Stimulated activated CD8-positive, alpha-beta memory T cell treated with anti-CD3 and anti-CD28 coated beads, Interleukin-4, amount 100 ng/mL, for 4 hours (primary cell): Measurements from ENCODE around the gene OLAH.
"Not testable (repeated sequence)": the region's sequence is repeated elsewhere in the genome, so short reads cannot be mapped to it uniquely, and the experiment has no call there.

Source experiments
- DNase-seq, 2 donors: peaks; one replicate each; pipeline ENCODE4 v3.0.0-alpha.2; 2020; ENCODE audit warnings: low read depth in 2 of 2, low spot score in 1 of 2

Gene OLAH

DNA sequence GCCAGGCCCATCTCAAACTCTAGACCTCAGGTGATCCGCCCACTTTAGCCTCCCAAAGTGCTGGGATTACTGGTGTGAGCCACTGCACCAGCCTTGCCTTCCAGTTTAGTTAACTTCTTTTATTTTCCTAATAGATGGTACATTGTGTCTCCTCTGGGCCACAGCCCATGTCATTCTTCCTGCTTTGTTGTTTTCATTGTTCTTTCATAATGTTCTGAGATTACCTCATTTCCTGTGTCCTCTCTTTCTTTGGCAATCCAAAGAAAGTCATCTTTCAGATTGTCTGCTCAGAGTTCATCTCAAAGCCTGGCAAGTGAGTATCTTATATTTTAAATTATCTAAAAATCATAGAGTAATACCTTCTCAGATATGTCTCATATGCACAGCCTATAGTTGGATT is at the start of gene OLAH:
TSS of gene OLAH (plus strand) at position 270 of the 400 bp plus-strand sequence. CDS start 3,346 bp downstream, outside the sequence.
- no peak for DNase-seq

DNA sequence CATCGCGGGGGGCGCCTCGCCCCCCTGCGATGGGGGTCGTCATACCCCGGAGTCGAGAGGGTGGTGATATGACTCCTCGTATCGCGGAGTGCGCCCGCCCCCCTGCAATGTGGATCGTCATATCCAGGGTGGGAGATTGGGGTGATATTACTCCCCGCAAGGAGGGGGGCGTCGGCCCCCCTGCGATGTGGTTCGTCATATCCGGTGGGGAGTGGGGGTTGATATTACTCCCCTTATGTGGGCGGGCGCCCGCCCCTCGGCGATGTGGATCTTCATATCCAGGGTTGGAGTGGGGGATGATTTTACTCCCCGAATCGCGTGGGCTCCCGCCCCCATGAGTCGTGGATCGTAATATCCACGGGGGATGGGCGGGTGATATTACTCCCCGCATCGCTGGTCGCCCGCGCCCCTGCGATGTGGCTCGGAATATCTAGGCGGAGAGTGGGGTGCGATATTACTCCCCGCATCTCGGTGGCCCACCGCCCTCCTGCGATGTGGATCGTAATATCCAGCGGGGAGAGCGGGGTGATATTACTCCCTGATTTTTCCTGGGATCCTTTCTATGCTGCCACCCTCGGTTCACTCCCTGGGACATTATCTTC is 47.7 kb upstream of the OLAH start:
- no peak for DNase-seq

DNA sequence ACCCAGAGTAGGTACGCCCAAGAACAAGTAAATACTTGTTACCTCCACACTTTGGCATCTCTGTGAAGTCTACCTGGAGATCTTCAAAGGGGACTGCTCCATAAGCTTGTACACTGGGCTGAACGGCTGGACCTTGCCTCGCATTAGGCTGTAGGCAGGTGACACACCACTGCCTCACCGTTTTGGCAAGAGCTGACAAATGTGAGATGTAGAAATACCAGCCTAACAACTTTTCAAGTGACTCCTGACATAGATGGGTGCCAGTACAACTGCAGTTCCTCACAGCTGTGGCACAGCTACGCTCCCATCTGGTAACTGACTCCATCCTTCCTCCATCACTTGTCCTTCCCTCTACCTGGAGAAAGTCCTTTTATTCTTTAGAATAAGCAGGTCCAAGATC is 30.2 kb upstream of the OLAH start:
- DNase-seq, result not testable (repeated sequence)

DNA sequence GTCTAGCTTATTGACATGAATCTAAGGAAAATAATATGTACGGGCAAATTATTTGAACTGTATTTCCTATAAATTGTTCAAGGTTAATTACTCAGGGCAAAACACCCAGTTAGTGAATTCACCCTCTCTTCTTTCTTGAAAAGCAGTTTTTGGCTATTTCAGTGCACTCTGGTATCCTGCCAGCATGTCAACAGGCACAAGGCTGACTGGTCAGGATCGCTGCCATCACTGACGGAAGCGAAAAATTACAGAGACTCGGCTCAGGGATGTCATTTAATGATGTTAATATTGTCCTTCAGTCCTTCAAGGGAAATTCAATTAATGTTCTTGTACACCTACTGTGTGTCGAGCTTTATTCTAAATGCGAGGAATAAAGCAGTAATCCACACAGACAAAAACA is 28.3 kb upstream of the OLAH start:
- DNase-seq, result no peak

DNA sequence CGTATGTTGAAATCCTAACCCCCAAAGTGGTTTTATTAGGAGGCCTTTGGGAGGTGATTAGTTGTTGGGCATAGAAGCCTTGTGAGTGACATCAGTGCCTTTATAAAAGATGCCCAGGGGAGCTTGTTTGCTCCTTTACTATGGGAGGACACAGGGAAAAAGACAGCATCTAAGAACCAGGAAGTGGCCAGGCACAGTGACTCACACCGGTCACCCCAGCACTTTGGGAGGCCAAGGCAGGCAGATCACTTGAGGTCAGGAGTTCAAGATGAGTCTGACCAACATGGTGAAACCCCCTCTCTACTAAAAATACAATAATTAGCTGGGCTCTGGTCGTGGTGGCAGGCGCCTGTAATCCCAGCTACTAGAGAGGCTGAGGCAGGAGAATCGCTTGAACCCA is 22.8 kb upstream of the OLAH start:
- not testable (repeated sequence) for DNase-seq

DNA sequence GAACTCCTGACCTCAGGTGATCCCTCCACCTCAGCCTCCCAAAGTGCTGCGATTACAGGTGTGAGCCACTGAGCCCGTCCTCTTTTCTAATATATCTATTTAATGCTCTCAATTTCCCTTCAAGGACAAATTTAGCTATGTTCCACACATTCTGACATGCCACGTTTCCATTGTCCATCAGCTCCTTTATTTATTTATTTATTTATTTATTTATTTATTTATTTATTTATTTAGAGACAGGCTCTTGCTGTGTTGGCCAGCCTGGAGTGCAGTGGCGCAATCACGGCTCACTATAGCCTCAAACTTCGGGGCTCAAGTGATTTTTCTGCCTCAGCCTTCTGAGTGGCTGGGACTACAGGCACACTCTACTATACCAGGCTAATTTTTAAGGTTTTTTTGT is 20.7 kb upstream of the OLAH start:
- not testable (repeated sequence) for DNase-seq

DNA sequence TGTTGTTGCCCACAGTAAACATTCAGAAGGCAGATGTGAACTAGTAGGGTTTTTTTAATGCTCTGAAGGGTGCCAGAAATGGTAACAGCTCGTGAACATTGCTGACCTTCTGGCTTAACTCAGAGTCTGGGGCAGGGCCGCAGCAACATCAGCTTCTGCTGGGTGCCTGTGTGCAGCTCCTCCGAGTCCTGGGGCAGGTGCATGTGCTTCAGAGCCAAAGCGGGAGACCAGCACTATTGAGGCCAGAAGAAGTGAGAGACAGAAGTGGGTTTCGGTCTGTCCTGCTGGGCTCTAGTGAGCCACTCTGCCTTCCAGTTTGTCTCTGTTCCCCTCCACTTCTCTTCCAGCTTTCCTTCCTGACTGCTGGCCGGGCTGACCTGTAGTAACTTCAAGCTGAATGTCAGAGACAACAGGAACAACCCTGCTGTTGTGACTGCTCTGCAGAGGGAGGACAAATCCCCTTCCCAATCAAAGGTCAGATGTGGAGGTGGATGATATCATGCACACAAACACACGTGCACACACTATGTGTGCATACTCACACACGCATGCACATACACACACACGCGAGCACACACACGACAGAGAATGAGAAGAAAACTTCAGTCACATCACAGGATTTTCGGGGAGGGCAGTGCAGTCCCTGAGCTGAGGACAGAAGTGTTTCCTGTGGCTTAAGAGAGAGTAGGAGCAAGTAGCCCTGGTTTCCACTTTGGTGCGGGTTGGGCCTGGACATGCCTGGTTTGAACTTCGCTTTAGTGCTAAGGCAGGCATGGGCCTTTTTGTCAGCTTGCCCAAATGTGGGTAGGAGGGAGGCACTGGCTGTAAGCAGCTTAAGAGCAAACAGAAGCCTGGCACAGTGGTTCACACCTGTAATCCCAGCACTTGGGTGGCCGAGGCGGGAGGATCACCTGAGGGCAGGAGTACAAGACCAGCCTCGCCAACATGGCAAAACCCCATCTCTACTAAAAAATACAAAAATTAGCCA is 19.4 kb upstream of the OLAH start:
- not testable (repeated sequence) for DNase-seq

DNA sequence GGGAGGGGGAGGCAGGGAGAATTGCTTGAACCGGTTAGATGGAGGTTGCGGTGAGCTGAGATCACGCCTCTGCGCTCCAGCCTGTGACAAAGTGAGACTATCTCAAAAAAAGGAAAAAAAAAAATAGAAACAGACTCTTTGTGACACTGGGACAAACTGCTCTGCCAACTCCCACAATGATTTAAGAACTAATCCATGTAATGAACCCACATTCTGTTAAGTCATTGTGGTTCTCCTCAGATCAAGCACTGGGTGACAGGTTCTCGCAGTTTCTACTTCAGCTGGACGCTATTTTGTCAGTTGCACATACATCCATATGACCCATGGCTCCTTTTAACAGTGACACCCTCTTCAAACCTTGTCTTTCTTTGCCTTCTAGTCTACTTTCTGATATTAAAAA is 18.7 kb upstream of the OLAH start:
- DNase-seq, result not testable (repeated sequence)

DNA sequence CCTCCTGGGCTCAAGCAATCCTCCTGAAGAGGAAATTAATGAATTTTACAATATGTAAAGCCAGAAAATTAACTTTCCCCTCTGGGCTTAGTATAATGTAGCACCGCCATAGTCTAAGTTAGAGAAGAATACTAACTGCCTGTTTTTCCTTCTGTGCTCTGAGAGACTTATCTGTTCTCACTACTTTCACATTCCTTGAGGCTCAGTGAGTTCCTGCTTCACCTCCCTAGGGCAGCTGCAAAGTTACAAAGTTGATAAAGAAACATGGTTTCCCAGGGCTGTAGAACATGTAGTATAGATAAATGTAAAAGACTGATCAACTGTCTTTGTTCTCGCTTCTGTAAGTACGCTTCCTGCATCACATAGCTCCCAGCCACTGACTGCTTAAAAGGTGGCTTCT is 16.0 kb upstream of the OLAH start:
- DNase-seq, result no peak

DNA sequence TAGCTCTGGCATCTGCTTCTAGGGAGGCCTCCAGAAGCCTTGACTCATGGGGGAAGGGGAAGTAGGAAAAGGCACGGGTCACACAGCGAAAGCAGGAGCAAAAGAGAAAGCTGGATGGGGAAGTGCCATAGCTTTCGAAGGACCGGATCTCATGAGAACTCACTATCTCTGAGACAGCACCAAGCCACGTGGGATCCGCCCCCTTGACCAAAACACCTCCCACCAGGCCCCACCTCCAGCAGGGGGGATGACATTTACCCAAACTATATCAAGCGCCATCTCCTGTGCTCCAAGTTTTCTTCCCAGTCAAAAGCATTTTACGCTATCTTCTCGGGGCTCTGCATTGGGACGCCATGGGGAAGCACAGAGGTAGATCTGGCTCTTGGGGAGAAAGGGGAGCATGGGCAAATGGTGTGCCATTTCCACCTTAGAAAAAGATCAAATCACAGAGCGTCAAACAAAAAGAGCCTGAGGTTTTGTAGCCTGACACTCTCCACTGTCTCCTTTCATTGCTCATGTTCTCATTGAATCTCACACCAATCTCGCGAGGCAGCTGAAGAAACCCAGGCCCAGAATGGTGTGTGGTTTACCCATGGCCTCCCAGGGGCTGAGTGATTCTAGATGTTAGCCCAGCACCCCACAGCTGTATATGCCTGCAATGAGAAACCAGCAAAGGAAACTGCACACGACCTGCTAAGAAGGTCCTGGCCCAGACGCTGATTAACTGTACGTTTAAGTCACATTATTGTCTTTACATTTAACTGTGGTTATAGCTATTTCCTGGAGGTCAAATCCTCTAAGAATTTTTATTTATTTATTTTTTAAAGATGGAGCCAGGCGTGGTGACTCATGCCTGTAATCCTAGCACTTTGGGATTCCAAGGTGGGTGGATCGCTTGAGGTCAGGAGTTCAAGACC is 8.1 kb upstream of the OLAH start:
- no peak for DNase-seq

DNA sequence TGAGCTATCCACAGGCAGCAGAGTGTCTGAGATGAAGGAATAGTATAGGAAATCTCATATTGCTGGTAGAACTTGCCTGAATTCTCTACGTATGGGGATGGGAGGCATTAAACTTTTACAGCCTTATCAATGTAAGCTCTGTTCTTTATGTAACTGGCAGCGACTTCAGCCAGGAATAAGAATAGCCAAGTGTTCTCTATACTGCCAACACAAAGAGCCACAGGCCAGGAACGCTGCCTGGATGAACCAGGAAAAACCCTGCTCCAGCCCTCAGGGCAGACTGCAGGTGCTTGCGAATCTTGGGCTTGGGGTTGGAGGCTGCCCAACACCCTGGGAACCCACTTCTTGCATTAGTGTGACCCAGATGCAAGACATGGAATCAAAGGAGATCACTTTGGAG is 6.1 kb upstream of the OLAH start:
- DNase-seq, result no peak

DNA sequence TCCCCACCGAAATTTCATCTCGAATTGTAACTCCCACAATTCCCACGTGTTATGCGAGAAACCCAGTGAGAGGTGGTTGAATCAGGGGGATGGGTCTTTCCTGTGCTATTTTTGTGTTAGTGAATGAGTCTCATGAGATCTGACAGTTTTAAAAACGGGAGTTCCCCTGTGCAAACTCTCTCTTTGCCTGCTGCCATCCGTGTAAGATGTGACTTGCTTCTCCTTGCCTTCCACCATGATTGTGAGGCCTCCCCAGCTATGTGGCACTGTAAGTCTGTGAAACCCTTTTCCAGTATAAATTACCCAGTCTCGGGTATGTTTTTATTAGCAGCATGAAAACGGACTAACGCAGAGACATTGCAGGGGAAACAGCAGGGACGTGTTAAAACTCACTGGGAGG is 5.3 kb upstream of the OLAH start:
- no peak for DNase-seq

DNA sequence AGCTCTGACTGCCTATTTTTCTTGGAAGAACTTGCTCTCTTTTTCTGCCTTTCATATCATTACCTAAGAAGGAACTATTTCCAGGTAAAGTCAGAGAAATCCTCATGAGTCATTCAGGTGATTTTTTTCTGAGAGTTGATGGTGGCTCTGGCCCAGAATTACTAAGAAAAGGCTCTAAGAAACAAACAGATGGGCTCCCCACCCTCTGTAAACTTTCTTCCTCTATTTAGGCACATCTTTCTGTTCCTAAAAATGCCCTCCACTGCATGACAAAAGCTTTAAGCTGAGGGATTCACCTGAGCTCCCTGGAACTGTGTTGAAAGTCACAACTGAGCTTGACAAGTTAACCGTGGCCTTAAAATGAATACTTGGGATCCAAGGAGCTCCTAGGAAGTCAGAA is 1.6 kb downstream of the OLAH start:
- no peak for DNase-seq

DNA sequence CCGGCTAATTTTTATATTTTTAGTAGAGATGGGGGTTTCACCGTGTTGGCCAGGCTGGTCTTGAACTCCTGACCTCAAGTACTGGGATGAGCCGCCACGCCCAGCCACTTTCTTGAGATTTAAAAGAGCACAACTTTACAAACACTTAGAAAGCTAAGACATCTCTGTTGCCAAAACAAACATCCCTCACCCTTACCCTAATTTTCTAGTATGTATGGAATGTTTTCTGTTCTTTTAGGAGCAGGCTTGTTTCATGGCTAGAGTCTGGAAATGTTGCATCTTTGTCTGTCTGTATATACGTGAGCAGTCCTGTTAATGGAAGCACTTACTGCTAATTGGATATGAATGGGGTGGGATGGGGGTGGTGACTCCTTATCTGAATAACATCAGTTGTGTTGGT is 2.9 kb downstream of the OLAH start:
- no peak for DNase-seq

DNA sequence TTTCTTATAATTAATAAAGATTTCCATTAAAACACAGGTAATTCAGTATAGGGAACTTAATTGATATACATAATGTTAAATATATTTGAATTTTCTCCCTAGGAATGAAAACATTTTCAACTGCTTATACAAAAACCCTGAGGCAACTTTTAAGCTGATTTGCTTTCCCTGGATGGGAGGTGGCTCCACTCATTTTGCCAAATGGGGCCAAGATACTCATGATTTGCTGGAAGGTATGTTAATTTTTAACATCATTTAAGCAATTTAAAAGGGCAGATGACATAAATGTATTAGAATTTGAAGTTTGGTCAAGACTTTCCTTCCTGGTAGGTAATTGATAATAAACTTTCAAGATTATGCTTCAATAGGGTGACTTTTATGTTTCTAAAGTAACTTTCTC is 5.8 kb downstream of the OLAH start:
- no peak for DNase-seq

DNA sequence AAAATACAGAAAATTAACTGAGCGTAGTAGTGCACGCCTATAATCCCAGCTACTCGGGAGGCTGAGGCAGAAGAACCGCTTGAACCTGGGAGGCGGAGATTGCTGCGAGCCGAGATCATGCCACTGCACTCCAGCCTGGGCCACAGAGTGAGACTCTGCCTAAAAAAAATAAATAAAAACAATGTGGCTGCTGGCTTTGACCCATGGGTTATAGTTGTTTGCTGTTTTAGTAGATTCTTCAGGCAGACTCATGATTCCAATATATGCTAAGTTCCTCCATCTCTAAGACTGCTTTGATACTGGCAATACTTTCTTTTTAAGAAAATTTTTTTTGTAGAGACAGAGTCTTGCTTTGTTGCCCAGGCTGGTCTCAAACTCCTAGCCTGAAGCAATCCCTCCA is 8.4 kb downstream of the OLAH start:
- no peak for DNase-seq

DNA sequence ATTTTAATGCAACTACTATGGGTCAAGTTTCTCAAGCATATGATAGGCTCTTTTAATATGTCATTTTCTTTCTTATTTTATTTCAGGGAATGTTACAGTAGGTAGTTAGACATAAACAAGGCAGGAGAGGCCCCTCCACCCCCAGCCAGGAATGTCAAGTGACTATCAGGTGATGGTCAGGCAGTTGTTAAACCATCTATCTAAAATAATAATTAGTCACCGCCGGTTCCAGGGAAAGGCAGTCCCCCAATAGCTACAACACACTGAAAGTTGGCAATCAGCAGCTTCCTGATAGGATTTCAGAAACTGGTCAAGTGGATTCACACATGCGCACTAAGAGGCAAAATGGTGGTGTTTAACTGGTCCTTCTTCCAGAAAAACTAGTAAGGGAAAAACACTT is 9.3 kb downstream of the OLAH start:
- no peak for DNase-seq

DNA sequence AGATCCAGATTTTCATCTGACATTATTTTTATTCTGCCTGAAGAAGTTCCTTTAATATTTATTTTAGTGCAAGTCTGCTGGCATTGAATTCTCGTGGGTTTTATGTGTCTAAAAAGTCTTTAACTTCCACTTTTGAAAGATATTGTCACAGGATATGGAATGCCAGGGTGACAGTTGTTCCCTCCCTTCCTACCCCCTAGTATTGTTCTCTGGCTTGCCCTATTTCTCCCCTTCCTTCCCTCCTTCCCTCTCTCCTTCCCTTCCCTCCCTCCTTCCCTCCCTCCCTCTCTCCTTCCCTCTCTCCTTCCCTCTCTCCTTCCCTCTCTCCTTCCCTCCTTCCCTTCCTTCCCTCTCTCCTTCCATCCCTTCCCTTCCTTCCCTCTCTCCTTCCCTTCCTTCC is 14.9 kb downstream of the OLAH start:
- DNase-seq, result no peak

DNA sequence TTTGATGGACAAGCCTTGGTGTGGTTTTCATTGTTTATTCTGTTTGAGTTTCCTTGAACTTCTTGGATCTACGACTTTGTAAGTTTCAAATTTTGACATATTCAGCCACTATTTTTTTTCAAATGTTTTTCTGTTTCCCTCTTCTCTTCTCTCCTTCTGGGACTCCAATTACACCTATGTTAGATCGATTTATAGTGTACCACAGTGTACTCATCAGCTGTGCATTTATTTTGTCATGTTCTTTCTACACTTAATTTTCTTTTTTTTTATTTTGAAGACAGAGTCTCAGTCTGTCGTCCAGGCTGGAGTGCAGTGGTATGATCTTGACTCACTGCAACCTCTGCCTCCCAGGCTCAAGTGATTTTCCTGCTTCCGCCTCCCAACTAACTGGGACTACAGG is 16.2 kb downstream of the OLAH start:
- DNase-seq, result no peak

DNA sequence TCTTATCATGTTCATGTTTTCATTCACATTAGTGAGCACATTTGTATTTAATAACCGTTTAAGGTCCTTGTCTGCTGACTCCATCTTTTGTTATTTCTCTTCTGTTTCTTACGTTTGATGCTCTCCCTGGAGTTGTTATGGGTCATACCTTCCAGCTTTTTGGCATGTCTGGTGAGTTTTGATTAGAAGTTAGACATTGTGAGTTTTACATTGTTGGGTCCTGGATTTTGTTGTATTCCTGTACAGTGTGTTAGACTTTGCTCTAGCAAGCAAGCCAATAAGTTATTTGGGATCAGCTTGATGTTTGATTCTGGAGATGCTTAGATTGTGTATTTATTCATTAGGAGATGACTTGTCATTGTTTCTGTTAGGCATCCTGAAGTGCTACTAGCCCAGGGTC is 16.9 kb downstream of the OLAH start:
- DNase-seq, result no peak

DNA sequence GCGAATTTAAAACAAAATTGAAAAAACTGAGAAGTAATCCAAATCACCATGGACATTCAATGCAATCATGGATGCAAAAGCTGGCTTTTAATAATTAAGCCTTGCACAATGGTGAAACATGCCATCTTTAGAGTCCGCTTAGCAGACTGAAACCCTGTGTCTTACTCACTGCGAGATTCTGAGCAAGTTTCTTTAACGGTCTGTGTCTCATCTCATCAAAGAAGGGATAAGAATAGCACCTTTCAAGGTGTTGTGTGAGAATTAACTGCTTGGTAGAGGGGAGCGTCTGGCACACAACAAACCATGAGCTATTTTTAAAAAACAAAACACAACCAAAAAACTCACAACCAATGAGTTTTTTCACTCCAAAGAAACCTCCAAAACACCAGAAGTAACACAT is 23.4 kb downstream of the OLAH start:
- no peak for DNase-seq

DNA sequence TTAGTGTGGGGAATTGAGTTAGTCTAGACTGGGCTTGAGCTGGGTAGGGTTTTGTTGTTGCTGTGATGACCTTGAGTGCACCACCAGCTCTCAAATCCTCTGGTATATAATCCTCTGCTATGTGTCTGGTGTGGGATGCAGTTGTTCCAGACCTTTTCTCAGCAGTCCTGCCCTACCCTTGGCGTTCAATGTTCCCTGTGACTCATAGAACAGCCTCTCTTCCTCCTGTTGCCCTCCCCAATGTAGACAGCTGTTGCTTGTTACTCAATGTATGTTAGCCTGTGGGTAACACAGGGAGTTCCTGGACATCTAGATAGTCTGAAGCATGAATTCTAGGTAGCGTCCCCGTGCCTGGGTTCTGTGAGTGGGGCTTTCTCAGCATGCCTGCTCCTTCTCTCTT is 25.1 kb downstream of the OLAH start:
- DNase-seq, result no peak
